GM13976 (cell line): ENCODE measurements around the gene KCNMA1.

Experiments used
- DNase-seq: peaks from one replicate; pipeline ENCODE4 v3.0.0; 2012; ENCODE audit warnings: low spot score
- in situ Hi-C: fragments of 300-500 bp; cut with MboI; formaldehyde crosslinking; loops from one replicate; pipeline ENCODE4 v1.12.0; 2022; ENCODE audit warnings: low sequenced_read_pairs, mixed read lengths, inconsistent platforms; ENCODE audit not compliant: unreplicated experiment
- TF ChIP-seq, protein P1 (sequence below): IDR thresholded peaks from 2 replicates; pipeline ENCODE4 v1.5.1; 2012; ENCODE audit warnings: borderline replicate concordance, mild to moderate bottlenecking; ENCODE audit not compliant: insufficient read depth; ENCODE audit errors: extremely low read depth, missing control alignments, control extremely low read depth

KCNMA1 gene

DNA sequence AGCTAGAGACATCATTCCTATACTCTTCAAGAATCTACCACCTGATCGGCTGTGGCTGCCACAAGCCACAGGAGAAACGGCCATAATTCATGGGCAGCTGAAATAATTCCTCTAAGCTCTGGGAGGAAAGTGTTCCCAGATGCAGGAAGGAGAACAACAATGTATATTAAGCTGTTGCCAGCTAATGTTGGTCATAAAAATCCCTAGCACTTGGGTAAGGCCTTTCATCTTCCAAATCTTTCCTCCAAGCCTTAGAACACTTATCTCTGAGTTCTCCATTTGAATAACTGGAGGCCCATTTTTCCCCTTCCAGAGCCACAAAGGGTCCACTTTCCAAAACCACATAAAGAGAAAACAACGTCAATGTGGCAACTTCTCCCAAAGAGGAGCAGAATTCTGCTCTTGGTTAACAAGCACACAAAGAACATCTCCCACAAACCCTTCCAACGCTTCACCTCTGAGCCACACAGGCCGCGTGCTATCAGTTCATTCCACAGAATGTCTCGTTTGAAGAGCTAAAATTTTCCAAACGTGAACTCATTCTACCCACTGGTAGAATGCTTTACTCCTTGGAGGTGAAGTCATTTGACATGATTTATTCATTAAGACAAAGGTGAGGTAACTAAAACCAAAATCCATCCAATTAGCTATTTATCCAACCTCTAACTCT lies 11.2 kb downstream of the KCNMA1 start:
- no peak for DNase-seq
- in situ Hi-C loops: no loop called here
- TF ChIP-seq, protein P1, sequence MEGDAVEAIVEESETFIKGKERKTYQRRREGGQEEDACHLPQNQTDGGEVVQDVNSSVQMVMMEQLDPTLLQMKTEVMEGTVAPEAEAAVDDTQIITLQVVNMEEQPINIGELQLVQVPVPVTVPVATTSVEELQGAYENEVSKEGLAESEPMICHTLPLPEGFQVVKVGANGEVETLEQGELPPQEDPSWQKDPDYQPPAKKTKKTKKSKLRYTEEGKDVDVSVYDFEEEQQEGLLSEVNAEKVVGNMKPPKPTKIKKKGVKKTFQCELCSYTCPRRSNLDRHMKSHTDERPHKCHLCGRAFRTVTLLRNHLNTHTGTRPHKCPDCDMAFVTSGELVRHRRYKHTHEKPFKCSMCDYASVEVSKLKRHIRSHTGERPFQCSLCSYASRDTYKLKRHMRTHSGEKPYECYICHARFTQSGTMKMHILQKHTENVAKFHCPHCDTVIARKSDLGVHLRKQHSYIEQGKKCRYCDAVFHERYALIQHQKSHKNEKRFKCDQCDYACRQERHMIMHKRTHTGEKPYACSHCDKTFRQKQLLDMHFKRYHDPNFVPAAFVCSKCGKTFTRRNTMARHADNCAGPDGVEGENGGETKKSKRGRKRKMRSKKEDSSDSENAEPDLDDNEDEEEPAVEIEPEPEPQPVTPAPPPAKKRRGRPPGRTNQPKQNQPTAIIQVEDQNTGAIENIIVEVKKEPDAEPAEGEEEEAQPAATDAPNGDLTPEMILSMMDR: no peak

DNA sequence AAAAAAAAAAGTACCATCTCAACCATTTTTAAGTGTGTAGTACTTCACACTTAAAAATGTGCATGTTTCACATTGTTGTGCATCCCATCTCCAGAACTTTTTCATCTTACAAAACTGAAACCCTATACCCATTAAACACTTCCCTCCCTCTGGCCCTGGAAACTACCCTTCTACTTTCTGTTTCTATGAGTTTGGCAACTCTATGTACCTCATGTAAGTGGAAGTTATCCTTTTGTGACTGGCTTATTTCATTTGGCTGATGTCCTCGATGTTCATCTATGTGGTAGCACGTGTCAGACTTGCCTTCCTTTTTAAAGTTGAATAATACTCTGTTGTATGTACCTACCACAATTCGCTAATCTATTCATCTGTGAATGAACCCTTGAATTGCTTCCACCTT lies 12.2 kb downstream of the KCNMA1 start:
- DNase-seq: no peak
- TF ChIP-seq, protein P1: no peak
- in situ Hi-C loops: no loop called here

DNA sequence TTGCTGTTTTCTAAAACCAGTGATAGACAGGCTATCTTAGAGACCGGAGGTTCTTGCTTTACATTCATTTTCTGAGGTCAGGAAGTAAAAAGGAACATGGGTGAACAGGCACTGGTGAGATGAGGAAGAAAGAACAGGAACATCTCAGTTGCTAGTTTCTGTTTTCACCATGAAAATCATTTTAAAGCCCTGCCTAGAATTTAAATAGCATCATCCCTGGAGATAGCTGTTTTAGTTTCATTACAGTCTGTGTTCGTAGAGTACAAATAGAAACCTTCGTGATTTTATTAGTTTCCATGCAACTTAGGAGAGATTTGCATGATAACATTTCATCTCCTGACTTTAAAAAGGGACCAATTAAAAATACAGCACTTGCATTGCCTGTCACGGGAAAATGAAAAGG lies 14.7 kb downstream of the KCNMA1 start:
- in situ Hi-C loops: no loop called here
- DNase-seq: no peak
- TF ChIP-seq, protein P1: no peak

DNA sequence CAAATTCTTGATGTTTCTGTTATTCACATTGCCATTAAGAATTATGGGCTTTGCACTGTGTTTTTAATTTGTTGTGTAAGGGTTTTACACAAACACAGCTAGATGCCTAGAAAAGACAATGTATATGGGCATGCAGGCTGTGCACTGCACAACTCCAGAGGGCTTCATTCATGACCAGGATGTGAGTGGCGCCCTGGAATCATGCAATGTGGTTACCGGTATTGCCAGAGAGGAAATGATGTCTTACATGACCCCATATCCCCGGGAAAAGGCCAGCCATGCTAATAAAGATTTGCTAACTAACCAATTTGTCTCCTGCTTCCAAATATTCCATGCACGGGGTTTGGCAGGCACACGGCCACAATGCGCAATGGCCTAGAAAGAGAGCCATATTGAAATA lies 16.9 kb downstream of the KCNMA1 start:
- TF ChIP-seq, protein P1: no peak
- DNase-seq: no peak
- in situ Hi-C loops: no loop called here

DNA sequence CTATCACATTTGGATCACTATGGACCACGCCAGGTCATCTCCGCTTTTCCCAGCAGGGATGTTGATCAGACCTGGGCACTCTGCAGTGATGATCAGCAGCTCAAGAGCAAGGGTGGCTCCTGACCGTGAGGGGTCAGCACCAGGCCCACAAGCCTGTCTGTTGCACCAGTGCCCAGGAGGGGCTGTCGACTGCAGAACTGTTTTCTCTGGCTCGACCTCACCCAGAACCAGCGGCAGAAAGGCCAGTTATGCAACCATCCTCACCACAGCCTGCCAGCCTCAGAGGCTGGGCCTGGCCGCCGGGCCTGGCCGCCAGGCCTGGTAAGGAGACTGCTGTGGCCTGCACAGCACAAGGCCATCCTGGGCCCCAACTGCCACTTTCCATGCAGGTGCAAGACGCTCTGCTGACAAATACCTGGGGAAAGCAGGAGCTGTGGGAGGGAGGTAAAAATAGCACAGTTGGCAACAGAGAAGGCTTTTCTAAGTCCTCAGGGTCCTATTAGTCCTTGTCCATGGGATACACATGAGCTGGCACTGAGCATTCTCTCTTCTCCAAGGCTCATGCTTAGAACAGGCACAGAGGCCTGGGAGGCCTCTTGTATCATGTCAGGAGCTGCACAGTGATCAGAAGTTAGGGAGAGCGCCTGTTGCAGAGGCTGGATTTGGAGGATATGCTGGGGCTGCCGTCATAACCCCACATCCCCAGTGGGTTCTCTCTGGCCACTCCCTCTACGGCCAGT lies 17.5 kb downstream of the KCNMA1 start:
- DNase-seq: no peak
- TF ChIP-seq, protein P1: no peak
- in situ Hi-C loops: no loop called here

DNA sequence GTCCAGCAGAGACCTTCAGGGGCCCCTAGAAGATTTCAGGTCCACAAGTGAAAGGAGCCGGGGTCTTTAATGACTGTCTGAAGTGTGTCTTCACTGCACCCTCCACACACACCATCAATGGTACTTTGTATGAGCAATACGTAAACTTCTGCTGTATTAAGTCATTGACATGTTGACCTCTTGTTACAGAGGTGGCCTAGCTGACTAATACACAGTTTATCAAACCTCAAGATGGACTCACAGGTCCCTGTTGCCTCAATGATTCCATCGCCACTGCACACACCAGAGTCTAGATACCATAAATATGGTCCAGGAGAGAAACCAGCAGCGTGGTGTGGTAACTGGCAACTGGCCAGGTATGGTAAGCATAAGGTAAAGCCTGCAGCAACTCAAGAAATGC lies 19.5 kb downstream of the KCNMA1 start:
- no peak for DNase-seq
- TF ChIP-seq, protein P1: no peak
- in situ Hi-C loops: no loop called here
